Superior temporal gyrus (tissue), 1 donor: Measurements from ENCODE around the gene TMOD4.

ENCODE experiments used
- DNase-seq: peaks from one replicate; pipeline ENCODE4 v3.0.0-alpha.2; 2016; ENCODE audit errors: extremely low spot score

TMOD4 gene

DNA sequence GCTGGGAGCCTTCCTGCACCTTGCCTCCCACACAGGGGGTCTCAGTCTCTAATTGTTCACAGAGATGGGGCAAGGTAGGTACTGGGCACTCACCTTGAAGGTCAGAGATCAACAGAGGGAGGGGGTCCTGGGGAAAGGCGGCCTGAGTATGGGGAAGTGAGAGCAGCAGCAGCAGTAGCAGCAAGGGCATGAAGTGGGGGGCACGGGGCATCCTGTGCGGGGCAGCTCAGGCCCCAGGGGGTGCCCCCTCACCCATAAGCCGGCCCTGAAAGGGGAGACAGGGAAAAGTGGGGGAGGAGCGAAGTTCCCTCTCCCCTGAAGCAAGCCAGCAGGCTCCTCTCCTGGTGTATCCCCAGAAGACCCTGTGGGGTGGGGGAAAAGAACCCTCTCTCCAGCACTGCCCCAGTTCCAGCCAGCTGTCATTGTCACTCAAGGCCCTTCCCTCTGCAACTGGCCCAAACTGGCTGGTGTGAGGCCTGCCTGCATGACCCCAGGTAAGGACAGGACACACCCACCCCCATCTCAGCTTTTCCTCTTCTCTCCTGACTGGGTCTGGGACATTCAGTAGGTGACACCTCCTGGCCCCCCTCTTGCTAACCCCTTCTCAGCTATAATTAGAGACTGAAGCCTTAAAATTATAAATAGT is 33.2 kb downstream of the TMOD4 start:
- no peak for DNase-seq

DNA sequence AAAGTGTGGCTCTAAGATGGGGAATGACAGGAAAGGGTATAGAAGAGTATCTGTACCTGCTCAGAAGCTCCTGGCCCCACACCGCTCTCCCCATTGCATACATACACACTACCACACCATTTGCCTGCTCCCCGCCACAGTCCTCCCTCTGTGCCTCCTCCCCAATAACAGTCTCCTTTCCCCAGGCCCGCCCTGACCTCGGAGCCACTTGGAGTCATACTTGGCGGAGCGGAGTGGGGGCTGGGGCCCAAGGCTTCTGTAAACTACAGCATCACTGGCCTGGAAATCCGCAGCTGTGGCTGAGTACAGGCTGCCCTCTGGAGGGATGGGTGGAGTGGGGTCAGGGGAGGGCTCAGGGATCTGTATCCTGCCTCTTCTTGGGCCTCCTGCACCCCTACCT is 38.0 kb downstream of the TMOD4 start:
- no peak for DNase-seq

DNA sequence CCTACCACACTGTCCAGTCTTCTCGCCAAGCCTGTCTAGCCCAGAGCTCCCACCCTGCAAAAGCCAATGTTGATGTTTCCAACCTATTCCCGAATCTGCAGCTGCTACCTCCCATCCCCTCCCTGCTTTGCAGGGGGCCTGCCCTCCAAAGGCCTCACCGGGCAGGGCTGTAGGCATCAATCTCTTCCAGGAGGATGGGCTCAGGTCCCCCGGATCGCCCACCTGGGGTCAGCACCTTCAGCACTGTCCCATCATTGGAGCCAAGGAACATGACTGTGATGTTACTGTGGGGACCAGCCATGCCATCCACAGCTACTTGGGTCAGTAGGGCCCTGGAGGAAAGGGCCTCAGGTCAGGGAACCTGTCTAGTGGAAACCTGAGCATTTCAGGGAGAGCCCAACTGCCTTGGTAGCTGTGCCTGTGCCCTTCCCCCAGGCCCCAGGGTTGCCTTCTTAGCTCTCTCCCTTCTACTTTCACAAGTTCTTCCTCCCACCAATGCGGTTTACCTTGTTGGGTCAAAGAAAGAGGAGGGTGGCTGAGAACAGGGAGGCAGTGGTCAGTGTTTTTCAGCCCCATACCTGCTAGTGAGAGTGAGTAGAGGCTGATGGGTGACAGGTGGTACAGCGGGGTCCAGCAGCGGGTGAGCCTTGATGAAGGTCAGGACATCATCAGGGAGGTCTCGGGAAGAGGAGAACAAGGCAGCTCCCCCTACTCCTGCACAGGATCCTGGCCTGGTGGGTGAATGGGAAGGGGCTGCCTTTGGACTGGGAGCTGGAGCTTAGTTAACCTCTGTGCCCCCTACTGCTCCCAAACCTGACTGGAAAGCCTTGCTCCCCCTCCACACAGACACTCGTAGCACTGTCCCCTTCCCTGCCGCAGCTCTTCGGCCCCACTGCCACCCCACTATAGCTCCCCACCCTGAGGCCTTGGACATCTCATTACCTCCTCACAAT is 40.1 kb downstream of the TMOD4 start:
- no peak for DNase-seq

DNA sequence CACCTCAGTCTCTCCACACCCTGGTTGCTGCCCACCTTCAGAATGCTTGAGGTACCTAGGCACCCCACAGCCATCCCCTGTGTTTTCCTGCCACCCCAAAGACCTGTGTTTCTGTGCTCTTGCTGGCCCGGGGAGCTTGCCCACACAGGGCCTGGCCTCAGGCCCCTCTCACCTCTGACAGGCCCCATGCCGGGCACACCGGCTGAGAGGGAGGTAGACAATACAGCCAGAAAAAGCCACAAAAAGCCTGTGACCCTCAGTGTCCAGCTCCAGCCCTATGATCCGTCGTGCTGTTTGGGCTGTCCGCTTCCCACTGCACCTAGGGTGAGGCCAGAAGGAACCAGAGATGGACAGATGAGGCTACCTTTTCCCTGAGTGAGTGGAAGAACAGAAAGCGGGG is 40.8 kb downstream of the TMOD4 start:
- no peak for DNase-seq

DNA sequence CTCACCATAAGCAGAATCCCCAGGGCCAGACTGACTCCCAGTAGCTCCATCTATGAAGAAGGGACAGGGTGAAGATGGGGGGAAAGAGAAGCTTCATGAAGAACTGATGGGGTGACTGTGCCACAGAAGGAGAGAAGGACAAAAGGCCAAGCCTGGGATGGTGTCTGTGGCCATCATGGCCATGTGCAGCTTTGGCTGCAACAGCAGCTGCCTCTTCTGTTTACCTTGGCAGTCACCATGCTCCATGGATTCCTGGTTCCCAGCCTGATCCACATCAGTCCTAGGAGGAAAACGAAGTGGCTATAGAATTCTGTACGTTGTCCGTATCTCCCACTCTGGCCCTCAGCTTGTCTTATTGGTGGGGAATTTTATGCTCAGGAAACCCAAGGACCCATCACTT is 41.4 kb downstream of the TMOD4 start:
- no peak for DNase-seq

DNA sequence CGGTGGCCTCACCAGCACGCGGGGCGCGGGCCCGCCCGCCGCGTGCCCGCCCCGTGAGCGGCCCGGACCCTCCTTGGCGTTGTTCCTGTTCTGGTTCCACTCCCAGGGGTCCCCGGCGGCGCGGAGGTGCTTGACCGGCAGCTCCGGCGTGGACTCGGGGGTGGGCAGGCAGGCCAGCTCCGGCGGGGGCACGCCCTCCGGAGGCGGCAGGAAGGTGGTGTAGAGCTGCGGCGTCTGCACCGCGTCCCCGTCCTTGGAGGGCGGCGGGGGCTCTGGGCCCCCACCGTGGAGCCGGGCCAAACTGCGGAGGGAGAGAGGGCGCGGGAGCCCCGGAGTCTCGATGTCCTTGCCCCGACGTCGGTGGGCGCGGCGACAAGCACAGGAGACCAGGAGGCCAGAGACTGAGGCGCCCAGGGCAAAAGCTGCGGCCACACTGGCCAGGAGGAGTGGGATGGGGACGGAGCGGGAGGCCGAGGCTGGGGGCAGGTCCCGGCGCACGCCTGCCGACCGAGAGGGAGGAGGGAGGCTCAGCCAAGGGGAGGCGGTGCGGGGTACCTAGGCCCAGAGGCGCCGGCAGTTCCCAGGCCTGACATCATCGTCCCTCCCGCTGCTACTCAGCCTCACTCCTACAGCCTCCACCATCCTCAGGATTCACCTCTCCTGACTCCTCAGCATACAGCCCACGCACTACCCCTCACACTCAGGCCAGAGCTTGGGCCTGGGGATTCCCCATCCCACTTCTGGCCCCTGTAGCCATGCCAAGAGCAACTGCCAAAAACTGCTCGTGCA is 42.6 kb downstream of the TMOD4 start:
- no peak for DNase-seq

DNA sequence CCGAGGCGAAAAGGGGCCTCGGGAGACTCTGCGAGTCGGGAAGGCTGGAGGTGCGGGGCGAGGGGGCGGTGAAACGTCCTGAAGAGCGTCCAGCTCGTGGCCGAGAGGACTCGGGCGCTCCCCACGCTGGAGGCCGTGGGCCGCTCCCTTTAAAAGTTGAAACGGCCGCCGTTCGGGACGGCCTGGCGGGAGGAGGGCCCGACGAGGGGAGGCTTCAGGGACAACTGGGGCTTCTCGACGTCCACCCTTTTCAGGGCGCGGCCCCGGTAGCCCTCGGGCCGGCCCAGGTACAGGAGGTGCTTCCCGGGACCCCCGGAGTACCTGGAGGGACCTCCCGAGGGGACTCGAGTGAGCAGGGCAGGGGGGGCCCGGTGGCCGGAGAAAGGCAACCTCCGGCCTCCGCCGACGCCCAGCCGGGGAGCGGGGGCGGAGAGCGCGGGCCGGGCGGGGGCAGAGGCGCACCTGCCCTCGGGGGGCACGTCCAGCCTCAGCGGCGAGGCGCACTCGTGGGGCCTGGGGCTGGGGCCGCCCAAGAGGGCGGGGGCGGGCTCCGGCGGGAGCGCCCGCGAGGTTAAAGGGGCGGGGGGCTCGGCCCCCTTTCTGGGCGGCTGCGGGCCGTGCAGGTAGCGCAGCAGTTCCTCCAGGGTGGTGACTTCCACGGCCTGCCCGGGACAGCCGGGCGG is 43.3 kb downstream of the TMOD4 start:
- DNase-seq: no peak

DNA sequence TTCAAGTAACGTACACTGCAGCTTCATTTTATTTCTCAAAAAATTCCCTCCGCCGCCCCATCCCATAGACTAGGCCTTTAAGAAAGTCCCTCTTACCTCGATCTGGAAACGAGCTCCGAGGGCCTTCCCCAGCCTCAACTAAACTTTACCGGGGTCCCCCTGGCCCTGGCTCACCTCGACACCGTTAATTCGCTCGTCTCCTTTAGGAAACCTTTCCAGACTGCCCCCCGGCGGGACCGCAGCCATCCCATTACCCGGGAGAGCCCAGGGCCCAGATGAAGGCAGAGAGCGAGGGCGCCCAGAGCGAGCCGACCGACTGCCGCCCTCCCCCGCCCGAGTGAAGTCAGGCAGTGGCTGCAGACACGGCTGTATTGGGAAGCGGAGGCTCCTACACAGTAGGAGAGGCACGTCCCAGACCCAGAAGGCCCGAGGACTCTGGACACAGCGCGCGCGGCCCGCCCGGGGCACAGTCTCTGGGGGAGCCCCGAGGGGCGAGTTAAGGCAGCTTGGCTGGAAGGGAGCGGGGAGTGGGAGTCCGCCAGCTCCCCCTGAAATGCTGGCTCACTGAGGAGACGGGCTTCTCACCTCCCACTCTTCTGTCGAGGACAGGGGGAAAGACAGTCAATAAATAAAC is 44.0 kb downstream of the TMOD4 start:
- no peak for DNase-seq

DNA sequence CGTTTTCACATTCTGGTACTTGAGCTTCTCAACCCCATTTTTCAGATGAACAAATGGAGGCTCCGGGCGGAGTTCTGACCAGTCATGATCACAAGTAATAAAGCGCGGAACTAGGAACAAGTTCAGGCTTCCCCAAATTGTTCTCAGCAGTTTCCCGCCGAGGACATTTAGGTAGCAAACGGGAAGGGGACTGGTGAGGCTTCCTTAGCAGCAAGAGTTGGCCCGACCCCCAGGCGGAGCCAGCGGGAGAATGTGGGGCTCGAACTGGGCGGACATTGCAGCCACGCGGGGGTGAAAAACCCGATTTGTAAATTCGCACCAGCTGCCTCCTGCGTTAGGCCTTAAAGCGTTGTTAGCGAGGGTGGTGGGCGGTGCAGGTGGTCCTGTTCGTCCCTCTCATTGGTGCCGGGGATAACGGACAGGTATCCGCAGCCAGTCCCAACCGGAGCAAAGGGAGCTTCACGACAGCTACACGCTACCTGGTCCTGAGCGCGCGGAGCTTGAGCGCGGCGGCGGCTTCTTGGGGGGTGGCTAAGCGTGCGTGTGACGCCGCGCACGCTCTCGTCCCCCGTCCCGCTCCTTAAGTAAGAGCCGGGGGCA is 44.7 kb downstream of the TMOD4 start:
- peak; percentile 66 for DNase-seq

DNA sequence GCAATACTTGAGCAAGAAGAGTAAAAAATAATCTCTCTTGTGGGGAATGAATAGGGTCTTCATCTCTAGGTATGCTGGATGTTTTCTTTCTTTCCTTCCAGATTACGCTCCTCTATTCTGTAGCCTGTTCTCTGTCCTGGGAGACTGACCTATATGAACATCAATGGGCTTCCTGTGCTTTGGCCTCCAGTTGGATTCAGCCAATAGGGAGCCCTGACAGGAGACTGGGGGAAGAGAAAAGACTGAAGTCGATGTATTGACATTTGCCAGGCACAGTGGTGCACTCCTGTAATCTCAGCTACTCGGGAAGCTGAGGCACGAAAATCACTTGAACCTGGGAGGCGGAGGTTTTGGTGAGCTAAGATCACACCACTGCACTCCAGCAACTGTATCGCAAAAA is 47.0 kb downstream of the TMOD4 start:
- no peak for DNase-seq

DNA sequence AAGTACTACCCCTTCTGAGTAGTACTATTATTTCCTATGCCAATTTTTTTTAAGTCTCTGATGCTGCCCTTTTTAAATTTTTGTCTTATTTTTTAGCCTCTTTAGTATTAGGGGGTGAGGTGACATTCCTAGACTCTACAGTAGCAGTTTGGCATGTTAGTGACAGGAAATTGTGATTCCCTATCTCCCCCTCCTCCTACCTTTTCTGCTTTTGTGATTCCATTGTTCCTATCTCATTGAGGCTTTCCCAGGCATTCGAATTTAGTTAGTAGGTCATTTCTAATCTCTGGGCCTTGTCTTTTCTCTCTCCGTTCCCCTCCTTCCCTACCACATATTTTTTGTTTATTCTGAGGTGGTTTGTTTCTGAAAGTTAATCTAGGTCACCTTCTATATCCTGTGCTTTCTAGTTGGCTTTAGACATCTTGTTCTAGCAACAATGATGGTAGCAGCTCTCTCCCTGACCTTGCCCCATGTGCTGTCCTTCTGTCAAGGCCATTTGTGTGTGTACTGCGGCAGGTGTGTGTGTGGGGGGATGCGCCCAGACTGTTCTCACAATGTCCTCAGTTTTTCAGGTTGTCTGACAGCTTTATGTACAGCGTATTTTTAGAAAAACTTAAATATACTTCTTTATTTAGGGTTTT is 50.9 kb downstream of the TMOD4 start:
- DNase-seq: no peak
